ENCODE measurements around the gene FOXK1.

Gene FOXK1

GRCh38 chr7:4819560-4820404, 137.7 kb downstream of the FOXK1 start:
- no peak for DNase-seq (ENCODE audit: low read depth)

GRCh38 chr7:4820405-4820966, 138.4 kb downstream of the FOXK1 start:
- no peak for DNase-seq (ENCODE audit: low read depth)
